ENCODE data around the gene ORM1. TPM values are rescaled to one million over a fixed set of nuclear protein-coding genes. Genes with fewer than 3 reads are reported as not detected.
A peak's percentile ranks its signal among the peaks of the same experiment; 100 is the strongest.

The ORM1 gene
- total and polyA plus RNA-seq, 2 donors from 2014 or later = 0.73 TPM; not detected in 1

GRCh38 chr9:114369216-114370130 lies 46.6 kb downstream of the ORM1 start:
- intact Hi-C loops (cut with DNase I) = no loop called here
- H3K27me3 ChIP-seq (ENCODE audit: control insufficient read depth, insufficient read depth, low read length) = no peaks in the 10 kb centered on the region
- H3K4me3 ChIP-seq (ENCODE audit: low read length in 3 of 3) = no peak overlapping the region
- H3K4me1 ChIP-seq (ENCODE audit: control insufficient read depth in 2 of 3, insufficient read depth in 2 of 3, low read depth in 1 of 3, low read length in 3 of 3) = peaks cover 0 to 8% (median 0%) of the 10 kb centered on the region in 3 donors
- no peak for FAIRE-seq
- H3K9me3 ChIP-seq (ENCODE audit: control insufficient read depth in 2 of 3, insufficient read depth in 1 of 3, low read length in 3 of 3) = no peaks in the 10 kb centered on the region
- H3K36me3 ChIP-seq (ENCODE audit: control insufficient read depth in 2 of 3, insufficient read depth in 3 of 3, low read length in 3 of 3) = peaks cover 0 to 13% (median 2%) of the 10 kb centered on the region in 3 donors
- H3K27ac ChIP-seq (ENCODE audit: low read depth in 2 of 2, low read length in 2 of 2) = no peak overlapping the region
- TF ChIP-seq, protein P1, sequence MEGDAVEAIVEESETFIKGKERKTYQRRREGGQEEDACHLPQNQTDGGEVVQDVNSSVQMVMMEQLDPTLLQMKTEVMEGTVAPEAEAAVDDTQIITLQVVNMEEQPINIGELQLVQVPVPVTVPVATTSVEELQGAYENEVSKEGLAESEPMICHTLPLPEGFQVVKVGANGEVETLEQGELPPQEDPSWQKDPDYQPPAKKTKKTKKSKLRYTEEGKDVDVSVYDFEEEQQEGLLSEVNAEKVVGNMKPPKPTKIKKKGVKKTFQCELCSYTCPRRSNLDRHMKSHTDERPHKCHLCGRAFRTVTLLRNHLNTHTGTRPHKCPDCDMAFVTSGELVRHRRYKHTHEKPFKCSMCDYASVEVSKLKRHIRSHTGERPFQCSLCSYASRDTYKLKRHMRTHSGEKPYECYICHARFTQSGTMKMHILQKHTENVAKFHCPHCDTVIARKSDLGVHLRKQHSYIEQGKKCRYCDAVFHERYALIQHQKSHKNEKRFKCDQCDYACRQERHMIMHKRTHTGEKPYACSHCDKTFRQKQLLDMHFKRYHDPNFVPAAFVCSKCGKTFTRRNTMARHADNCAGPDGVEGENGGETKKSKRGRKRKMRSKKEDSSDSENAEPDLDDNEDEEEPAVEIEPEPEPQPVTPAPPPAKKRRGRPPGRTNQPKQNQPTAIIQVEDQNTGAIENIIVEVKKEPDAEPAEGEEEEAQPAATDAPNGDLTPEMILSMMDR (IDR thresholded peaks at IDR 0.05; ENCODE audit: borderline replicate concordance, extremely low read depth, insufficient read depth) = no peak
- H3K9ac ChIP-seq (ENCODE audit: low read length in 3 of 3) = no peak overlapping the region
- peak in 1 of 5 donors; percentile 6 for DNase-seq

DNA sequence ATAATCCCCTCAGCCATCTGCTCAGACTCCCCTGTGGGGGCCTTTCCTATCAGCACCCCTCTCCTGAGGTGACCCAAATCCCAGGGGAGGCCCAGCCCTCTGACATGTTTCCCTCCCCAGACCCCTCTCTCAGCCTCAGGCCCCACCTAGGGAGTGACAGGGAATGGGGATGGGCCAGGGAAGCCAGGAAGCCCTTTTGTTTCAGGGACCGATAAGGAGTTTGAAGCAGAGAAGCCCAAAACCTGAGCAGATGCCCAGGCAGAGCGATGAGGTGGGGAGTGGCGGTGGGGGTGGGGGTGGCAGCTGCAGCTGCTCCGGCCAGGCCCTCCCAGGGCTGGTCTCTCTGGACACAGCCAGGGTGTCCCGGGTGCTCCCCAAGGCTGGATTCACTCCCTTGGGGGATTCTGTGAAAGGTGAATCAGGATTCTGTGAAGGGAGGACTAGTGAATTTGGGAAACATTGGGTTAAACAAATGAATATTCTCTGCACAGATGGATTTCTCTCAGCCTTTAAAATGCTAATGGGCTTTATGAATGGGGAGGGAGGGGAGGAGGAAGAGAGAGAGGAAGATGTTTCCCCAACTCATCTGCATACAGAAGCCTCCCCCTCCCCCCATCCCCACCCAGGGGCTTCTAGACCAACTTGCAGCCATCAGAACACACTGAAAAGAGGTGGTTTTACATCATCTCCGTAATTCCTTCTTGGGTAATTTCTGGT lies 47.5 kb downstream of the ORM1 start:
- peaks cover 0 to 8% (median 0%) of the 10 kb centered on the region in 3 donors for H3K4me1 ChIP-seq (ENCODE audit: control insufficient read depth in 2 of 3, insufficient read depth in 2 of 3, low read depth in 1 of 3, low read length in 3 of 3)
- H3K4me3 ChIP-seq (ENCODE audit: low read length in 3 of 3) = no peak overlapping the region
- H3K9ac ChIP-seq (ENCODE audit: low read length in 3 of 3) = no peak overlapping the region
- H3K27ac ChIP-seq (ENCODE audit: low read depth in 2 of 2, low read length in 2 of 2) = no peak overlapping the region
- DNase-seq (peak in 1 of 5 donors; percentile 55), FAIRE-seq (no peak)
- intact Hi-C loops (cut with DNase I) = no loop called here
- H3K36me3 ChIP-seq (ENCODE audit: control insufficient read depth in 2 of 3, insufficient read depth in 3 of 3, low read length in 3 of 3) = peaks cover 0 to 13% (median 0%) of the 10 kb centered on the region in 3 donors
- no peaks in the 10 kb centered on the region for H3K27me3 ChIP-seq (ENCODE audit: control insufficient read depth, insufficient read depth, low read length)
- no peaks in the 10 kb centered on the region for H3K9me3 ChIP-seq (ENCODE audit: control insufficient read depth in 2 of 3, insufficient read depth in 1 of 3, low read length in 3 of 3)
- TF ChIP-seq, protein P1 (IDR thresholded peaks at IDR 0.05; ENCODE audit: borderline replicate concordance, extremely low read depth, insufficient read depth) = no peak

DNA sequence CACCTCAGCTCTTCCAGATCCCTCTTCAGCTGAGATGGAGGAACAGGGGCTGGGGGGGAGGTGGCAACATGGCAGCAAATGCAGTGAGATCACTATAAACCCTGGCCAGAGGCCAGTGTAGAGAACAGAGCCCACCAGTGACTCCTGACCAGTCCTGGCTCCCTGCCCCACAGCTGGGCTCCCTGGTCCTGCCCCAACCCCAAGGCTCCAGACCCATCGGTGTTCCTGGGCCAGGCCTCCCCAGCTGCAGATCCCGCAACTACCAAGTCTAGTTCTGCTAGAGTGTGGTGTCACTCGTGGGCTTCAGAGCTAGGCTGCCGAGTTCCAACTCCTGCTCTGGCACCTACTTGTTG lies 48.0 kb downstream of the ORM1 start:
- Histone ChIP-seq H3K36me3 (ENCODE audit: control insufficient read depth in 2 of 3, insufficient read depth in 3 of 3, low read length in 3 of 3) (peaks cover 0 to 13% (median 0%) of the 10 kb centered on the region in 3 donors), H3K27me3 (ENCODE audit: control insufficient read depth, insufficient read depth, low read length) (no peaks in the 10 kb centered on the region)

More for the DNA sequence above, 48.0 kb downstream of the ORM1 start:
- H3K9me3 ChIP-seq (ENCODE audit: control insufficient read depth in 2 of 3, insufficient read depth in 1 of 3, low read length in 3 of 3) = no peaks in the 10 kb centered on the region
- no peak overlapping the region for H3K4me3 ChIP-seq (ENCODE audit: low read length in 3 of 3)
- FAIRE-seq = no peak
- no peak overlapping the region for H3K27ac ChIP-seq (ENCODE audit: low read depth in 2 of 2, low read length in 2 of 2)
- intact Hi-C loops (cut with DNase I) = no loop called here
- TF ChIP-seq, protein P1 (IDR thresholded peaks at IDR 0.05; ENCODE audit: borderline replicate concordance, extremely low read depth, insufficient read depth) = no peak
- no peak overlapping the region for H3K9ac ChIP-seq (ENCODE audit: low read length in 3 of 3)
- H3K4me1 ChIP-seq (ENCODE audit: control insufficient read depth in 2 of 3, insufficient read depth in 2 of 3, low read depth in 1 of 3, low read length in 3 of 3) = peaks cover 0 to 8% (median 0%) of the 10 kb centered on the region in 3 donors
- peak in 1 of 5 donors; percentile 76 for DNase-seq
